Motor neuron (in vitro differentiated cells): ENCODE results near the gene ALPK1. TPM values are rescaled to one million over a fixed set of nuclear protein-coding genes. Genes with fewer than 3 reads are reported as not detected.
"Not testable (repeated sequence)": the region's sequence is repeated elsewhere in the genome, so short reads cannot be mapped to it uniquely, and the experiment has no call there.

ENCODE experiments used
- ATAC-seq, 8 experiments: fragments of 200-7000 bp; cut with Tn5 transposase; replicated peaks in 6 of 8; 2 replicates each; pipeline ENCODE4 v1.8.0; 2021; ENCODE audit warnings: mild to moderate bottlenecking in 8 of 8, moderate library complexity in 8 of 8
- H3K27ac ChIP-seq, 2 donors: fragments of 250-450 bp; sonication (Bioruptor Pico); 2 replicates each; pipeline ENCODE4 v1.9.0; 2021; ENCODE audit warnings: antibody characterized with exemption in 2 of 2, mild to moderate bottlenecking in 2 of 2, moderate library complexity in 1 of 2
- H3K4me1 ChIP-seq, 2 donors: fragments of 250-450 bp; sonication (Bioruptor Pico); replicated peaks in 1 of 2; 2 replicates each; pipeline ENCODE4 v1.6.1; 2021; ENCODE audit warnings: antibody characterized with exemption in 2 of 2, mild to moderate bottlenecking in 2 of 2, moderate library complexity in 1 of 2
- H3K4me3 ChIP-seq, 5 donors: fragments of 250-450 bp; sonication (Bioruptor Pico); 2 replicates each; pipeline ENCODE4 v1.9.0; 2021; ENCODE audit warnings: antibody characterized with exemption in 5 of 5, mild to moderate bottlenecking in 5 of 5, moderate library complexity in 4 of 5
- WGBS, 10 experiments: fragments of 450-650 bp; shearing (Covaris generic); methylation state at CpG; one replicate each; pipeline ENCODE4 v1.0.0; 2022; 5-methylcytosine and 5-hydroxymethylcytosine counted together
- in situ Hi-C, 9 experiments: fragments of 400-800 bp; cut with MboI; loops; one replicate each; pipeline ENCODE4 v1.15.0; 2021; ENCODE audit warnings: low sequenced_read_pairs in 9 of 9, low pct_unique_long_range_greater_than_20kb in 2 of 9; ENCODE audit not compliant: unreplicated experiment in 9 of 9
- total RNA-seq, 8 experiments: library from RNA; unstranded; fragments of 300-600 nt; gene quantifications; 2 replicates each; pipeline versions ENCODE4 v1.2.3 to v1.2.4, GENCODE V29; 2022

ALPK1 gene
- total RNA-seq, 8 experiments from 2014 or later: 3.9 to 28.0 (median 14.9) TPM

GRCh38 chr4:112289407-112290253, 7.5 kb upstream of the ALPK1 start:
- no peak overlapping the region for H3K4me3 ChIP-seq
- peaks cover 0 to 4% of the 10 kb centered on the region in 2 donors for H3K4me1 ChIP-seq
- no peak for ATAC-seq
- 75 to 100% (median 83%) methylated on average over 2 to 10 of the region's 10 CpGs; no CpG with 5 or more reads in 1 of the 10 experiments for WGBS, 10 experiments
- in situ Hi-C loops: no loop called here
- H3K27ac ChIP-seq: no peak overlapping the region

GRCh38 chr4:112290341-112290740, 6.8 kb upstream of the ALPK1 start:
- in situ Hi-C loops: no loop called here
- ATAC-seq: no peak
- 0 to 94% (median 78%) methylated on average over 1 to 3 of the region's 3 CpGs; no CpG with 5 or more reads in 1 of the 10 experiments for WGBS, 10 experiments
- Histone ChIP-seq H3K4me1 (no peaks in the 10 kb centered on the region), H3K27ac (no peak overlapping the region), H3K4me3 (no peak overlapping the region)

GRCh38 chr4:112299721-112300120, 2.6 kb downstream of the ALPK1 start:
- ATAC-seq: no peak
- WGBS, 10 experiments: 14 to 76% (median 68%) methylated on average over 1 to 4 of the region's 4 CpGs
- in situ Hi-C loops: no loop called here
- no peak overlapping the region for H3K27ac ChIP-seq
- peaks cover 0 to 10% of the 10 kb centered on the region in 2 donors for H3K4me1 ChIP-seq
- no peak overlapping the region for H3K4me3 ChIP-seq

GRCh38 chr4:112302320-112303274, 5.4 kb downstream of the ALPK1 start:
- Histone ChIP-seq H3K27ac (no peak overlapping the region), H3K4me1 (peaks cover 0 to 5% of the 10 kb centered on the region in 2 donors), H3K4me3 (no peak overlapping the region)
- 41 to 96% (median 63%) methylated on average over 1 to 5 of the region's 5 CpGs; no CpG with 5 or more reads in 2 of the 10 experiments for WGBS, 10 experiments
- in situ Hi-C loops: no loop called here
- no peak for ATAC-seq

- not testable (repeated sequence) for H3K4me1 ChIP-seq
- WGBS, 10 experiments: 100% methylated on average over 1 of the region's 3 CpGs; no CpG with 5 or more reads in 9 of the 10 experiments
Measured at GRCh38 chr4:112305477-112305876, 8.3 kb downstream of the ALPK1 start.

GRCh38 chr4:112309263-112309791, 12.2 kb downstream of the ALPK1 start:
- ATAC-seq: peak in 7 of 8 experiments; percentile 49 to 97 (median 53)
- 0 to 67% (median 15%) methylated on average over 1 to 8 of the region's 12 CpGs; no CpG with 5 or more reads in 2 of the 10 experiments for WGBS, 10 experiments
- H3K27ac ChIP-seq, H3K4me1 ChIP-seq, H3K4me3 ChIP-seq, in situ Hi-C loops: not testable (repeated sequence)

More at GRCh38 chr4:112305477-112305876, 8.3 kb downstream of the ALPK1 start:
- H3K4me3 ChIP-seq, H3K27ac ChIP-seq, ATAC-seq, in situ Hi-C loops: not testable (repeated sequence)

GRCh38 chr4:112311516-112311915, 14.3 kb downstream of the ALPK1 start:
- Histone ChIP-seq H3K4me1 (peaks cover 3 to 7% of the 10 kb centered on the region in 2 donors), H3K27ac (no peak overlapping the region), H3K4me3 (no peak overlapping the region)
- 0 to 97% (median 90%) methylated on average over 1 to 5 of the region's 5 CpGs; no CpG with 5 or more reads in 2 of the 10 experiments for WGBS, 10 experiments
- in situ Hi-C loops: no loop called here
- no peak for ATAC-seq

GRCh38 chr4:112312610-112313239, 15.6 kb downstream of the ALPK1 start:
- WGBS, 10 experiments: 60 to 100% (median 94%) methylated on average over 1 to 5 of the region's 5 CpGs; no CpG with 5 or more reads in 1 of the 10 experiments
- in situ Hi-C loops: no loop called here

GRCh38 chr4:112315446-112315845, 18.3 kb downstream of the ALPK1 start:
- Histone ChIP-seq H3K4me3 (no peak overlapping the region), H3K4me1 (no peaks in the 10 kb centered on the region), H3K27ac (no peak overlapping the region)
- 90 to 100% (median 94%) methylated on average over 1 to 3 of the region's 3 CpGs for WGBS, 10 experiments
- in situ Hi-C loops: no loop called here
- ATAC-seq: no peak

More at GRCh38 chr4:112312610-112313239, 15.6 kb downstream of the ALPK1 start:
- peaks cover 3 to 7% of the 10 kb centered on the region in 2 donors for H3K4me1 ChIP-seq
- H3K4me3 ChIP-seq: no peak overlapping the region
- no peak overlapping the region for H3K27ac ChIP-seq
- ATAC-seq: no peak

GRCh38 chr4:112316360-112316759, 19.2 kb downstream of the ALPK1 start:
- 29 to 100% (median 87%) methylated on average over 1 to 2 of the region's 2 CpGs for WGBS, 10 experiments
- ATAC-seq: no peak
- in situ Hi-C loops: no loop called here

GRCh38 chr4:112318239-112319142, 21.3 kb downstream of the ALPK1 start:
- no peak overlapping the region for H3K4me3 ChIP-seq
- H3K4me1 ChIP-seq: no peaks in the 10 kb centered on the region
- in situ Hi-C loops: no loop called here
- WGBS, 10 experiments: 71 to 100% (median 85%) methylated on average over 1 to 5 of the region's 5 CpGs
- no peak overlapping the region for H3K27ac ChIP-seq
- no peak for ATAC-seq

More at GRCh38 chr4:112316360-112316759, 19.2 kb downstream of the ALPK1 start:
- H3K27ac ChIP-seq: no peak overlapping the region
- H3K4me3 ChIP-seq: no peak overlapping the region
- H3K4me1 ChIP-seq: no peaks in the 10 kb centered on the region
